ENCODE data around the gene AKR1B1.

- TF ChIP-seq SUPT5H (IDR thresholded peaks at IDR 0.05): no peak
- no peak for TF ChIP-seq TAF7 (tag; IDR thresholded peaks at IDR 0.05)
- TF ChIP-seq CHD2 (IDR thresholded peaks at IDR 0.05; ENCODE audit: low read depth, low read length): no peak
- no peak for TF ChIP-seq HMG20B (CRISPR knock-in tag; IDR thresholded peaks at IDR 0.05)
- TF ChIP-seq CTCF (IDR thresholded peaks at IDR 0.05 in 2 of 3, conservative IDR thresholded peaks at IDR 0.05 in 1 of 3; ENCODE audit: insufficient read depth in 2 of 3, low read depth in 1 of 3, low read length in 3 of 3): no peak
Observed at GRCh38 chr7:134400859-134401258, 58.0 kb downstream of the AKR1B1 start.
